Keratinocyte (primary cell): ENCODE measurements around the gene NAB1. TPM values are rescaled to one million over a fixed set of nuclear protein-coding genes. Genes with fewer than 3 reads are reported as not detected.

Experiments
- DNase-seq: peaks from one replicate; pipeline ENCODE4 v3.0.0-alpha.2; 2011; ENCODE audit warnings: low read depth, missing footprints, low spot score
- FAIRE-seq: peaks from 2 replicates; lab custom pipeline; 2011; peaks lifted over from hg19 to GRCh38; lab: Jason Lieb, UNC
- H2AFZ ChIP-seq: 2 replicates; pipeline ENCODE4 v1.6.0; 2012; ENCODE audit warnings: low read length, control low read depth, inconsistent platforms; ENCODE audit not compliant: control insufficient read depth
- H3K27ac ChIP-seq: 2 replicates; pipeline ENCODE4 v1.5.1; 2011; ENCODE audit warnings: low read length; ENCODE audit not compliant: control insufficient read depth, insufficient read depth
- H3K27me3 ChIP-seq: 3 replicates; pipeline ENCODE4 v1.6.0; 2011; ENCODE audit warnings: low read length; ENCODE audit not compliant: control insufficient read depth, insufficient read depth; ENCODE audit errors: extremely low read depth
- H3K36me3 ChIP-seq, 2 experiments: 2 replicates in 1 of 2; 3 replicates in 1 of 2; pipeline ENCODE4 v1.5.1; 2011; ENCODE audit warnings: low read length in 2 of 2, mild to moderate bottlenecking in 1 of 2; ENCODE audit not compliant: control insufficient read depth in 2 of 2, insufficient read depth in 2 of 2; ENCODE audit errors: extremely low read depth in 1 of 2
- H3K4me1 ChIP-seq: 3 replicates; pipeline ENCODE4 v1.5.1; 2011; ENCODE audit warnings: low read length; ENCODE audit not compliant: control insufficient read depth, insufficient read depth; ENCODE audit errors: extremely low read depth
- H3K4me2 ChIP-seq: 3 replicates; pipeline ENCODE4 v1.6.0; 2011; ENCODE audit warnings: low read depth, low read length; ENCODE audit not compliant: control insufficient read depth, insufficient read depth; ENCODE audit errors: extremely low read depth
- H3K4me3 ChIP-seq, 3 experiments: fragments of 200-600 bp in 1 of 3; sonication (generic) in 1 of 3; 2 replicates in 2 of 3; 3 replicates in 1 of 3; pipeline ENCODE4 v1.5.1; 2011 to 2016; ENCODE audit warnings: low read length in 3 of 3, mild to moderate bottlenecking in 3 of 3, control low read depth in 2 of 3, inconsistent platforms in 1 of 3, low read depth in 1 of 3, mixed read lengths in 1 of 3, mixed run types in 1 of 3, moderate library complexity in 1 of 3; ENCODE audit not compliant: control insufficient read depth in 2 of 3, insufficient read depth in 2 of 3; ENCODE audit errors: extremely low read depth in 1 of 3
- H3K79me2 ChIP-seq: 2 replicates; pipeline ENCODE4 v1.6.0; 2012; ENCODE audit warnings: low read length; ENCODE audit not compliant: control insufficient read depth, insufficient read depth
- H3K9ac ChIP-seq: 3 replicates; pipeline ENCODE4 v1.6.0; 2011; ENCODE audit warnings: low read length; ENCODE audit not compliant: control insufficient read depth, insufficient read depth; ENCODE audit errors: extremely low read depth
- H3K9me1 ChIP-seq: 3 replicates; pipeline ENCODE4 v1.6.0; 2011; ENCODE audit warnings: low read length; ENCODE audit not compliant: control insufficient read depth, insufficient read depth; ENCODE audit errors: extremely low read depth
- H3K9me3 ChIP-seq: 2 replicates; pipeline ENCODE4 v1.5.1; 2012; ENCODE audit warnings: low read depth, low read length; ENCODE audit not compliant: control insufficient read depth
- H4K20me1 ChIP-seq: 3 replicates; pipeline ENCODE4 v1.6.0; 2011; ENCODE audit warnings: low read length; ENCODE audit not compliant: control insufficient read depth, insufficient read depth; ENCODE audit errors: extremely low read depth
- EZH2 ChIP-seq: IDR thresholded peaks from one replicate; pipeline ENCODE4 v1.6.1; 2012; ENCODE audit warnings: inconsistent platforms, mild to moderate bottlenecking, low read length, moderate library complexity
- dilution Hi-C: fragments of 300-500 bp; cut with MboI; formaldehyde crosslinking; loops from one replicate; pipeline ENCODE4 v1.7.0; 2020; ENCODE audit warnings: low sequenced_read_pairs; ENCODE audit not compliant: extremely low pct_ligation_motif_present
- polyA plus RNA-seq, 5 experiments: library from polyadenylated mRNA; depleted of rRNA in 3 of 5; stranded (reverse) in 3 of 5; stranded (forward) in 1 of 5; unstranded in 1 of 5; fragments of >200 nt; gene quantifications; 1 replicate in 1 of 5; 2 replicates in 3 of 5; 3 replicates in 1 of 5; pipeline versions ENCODE4 v1.2.1 to v1.2.3, GENCODE V29; 2011 to 2012; ENCODE audit warnings: missing spikeins in 2 of 5, low read depth in 1 of 5, low replicate concordance in 1 of 5
- TF ChIP-seq, protein P1 (sequence below), 3 experiments: IDR thresholded peaks in 1 of 3; conservative IDR thresholded peaks in 1 of 3; optimal IDR thresholded peaks in 1 of 3; 2 replicates in 2 of 3; 3 replicates in 1 of 3; pipeline versions ENCODE3 to v1.5.1; 2011; ENCODE audit warnings: low read length in 3 of 3, mild to moderate bottlenecking in 3 of 3, moderate library complexity in 2 of 3, control low read depth in 1 of 3, inconsistent platforms in 1 of 3; ENCODE audit not compliant: insufficient read depth in 2 of 3; ENCODE audit errors: extremely low read depth in 1 of 3

Gene NAB1
- polyA plus RNA-seq, 1 donor (not counting 4 experiments of a cell fraction or from before 2014, with no cell fraction given) = 24.3 TPM

DNA sequence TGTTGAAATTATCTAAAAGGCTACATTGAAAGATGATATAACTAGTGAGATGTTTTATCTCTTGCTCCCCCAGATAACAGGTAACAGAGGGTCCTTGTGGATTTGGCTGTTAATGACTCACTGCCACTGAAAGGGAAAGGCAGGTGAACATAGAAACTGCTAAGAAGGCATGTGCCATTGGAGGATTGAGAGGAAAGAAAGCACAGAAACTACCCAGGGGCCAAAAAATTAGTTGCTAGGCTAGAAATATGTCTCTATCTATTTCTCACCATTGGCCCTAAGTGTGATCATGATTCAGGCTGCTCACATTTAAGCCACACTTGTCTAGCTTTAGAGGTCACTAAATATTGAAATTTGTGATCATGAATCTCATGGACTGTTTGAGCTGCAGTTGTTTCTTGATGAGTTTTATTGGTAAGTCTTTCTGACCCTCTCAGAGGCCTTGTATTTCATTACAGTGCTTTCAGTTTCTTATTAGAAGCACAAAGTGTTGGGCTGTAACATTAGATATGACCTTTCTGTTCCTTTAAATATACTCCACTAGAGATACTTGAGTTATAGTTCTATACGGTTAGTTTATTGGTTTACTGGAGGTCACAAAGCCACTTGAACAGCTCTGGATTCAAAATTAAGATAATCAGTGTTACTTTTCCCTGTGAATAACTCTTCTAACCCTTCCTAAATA, 26.2 kb downstream of the NAB1 start:
- H3K36me3 ChIP-seq = peaks cover 4% of the 10 kb centered on the region in 2 experiments
- no peak for FAIRE-seq

DNA sequence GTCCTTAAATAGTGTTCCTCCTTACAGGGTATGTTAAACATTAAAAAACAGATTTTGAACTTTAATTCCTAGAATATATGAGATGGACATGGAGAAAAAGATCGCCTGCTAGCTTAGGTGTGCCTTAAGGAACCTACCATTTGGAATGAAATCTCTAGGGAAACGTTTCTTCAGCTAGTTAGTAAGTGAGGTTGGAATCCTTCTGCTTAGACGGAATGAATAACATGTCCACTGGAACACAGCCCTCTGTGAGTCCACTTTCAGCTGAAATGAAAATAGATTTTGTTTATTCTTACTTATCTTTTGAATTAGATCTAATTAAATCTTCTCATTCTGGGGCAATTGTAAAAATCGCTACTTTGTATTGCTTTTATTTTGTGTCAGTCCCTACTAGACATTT, 28.4 kb downstream of the NAB1 start:
- H3K9me1 ChIP-seq = no peaks in the 10 kb centered on the region
- no peaks in the 10 kb centered on the region for H3K9me3 ChIP-seq
- H3K4me2 ChIP-seq = no peak overlapping the region
- DNase-seq (no peak), FAIRE-seq (no peak)
- H3K9ac ChIP-seq = no peak overlapping the region
- no peak for TF ChIP-seq EZH2
- TF ChIP-seq, protein P1, sequence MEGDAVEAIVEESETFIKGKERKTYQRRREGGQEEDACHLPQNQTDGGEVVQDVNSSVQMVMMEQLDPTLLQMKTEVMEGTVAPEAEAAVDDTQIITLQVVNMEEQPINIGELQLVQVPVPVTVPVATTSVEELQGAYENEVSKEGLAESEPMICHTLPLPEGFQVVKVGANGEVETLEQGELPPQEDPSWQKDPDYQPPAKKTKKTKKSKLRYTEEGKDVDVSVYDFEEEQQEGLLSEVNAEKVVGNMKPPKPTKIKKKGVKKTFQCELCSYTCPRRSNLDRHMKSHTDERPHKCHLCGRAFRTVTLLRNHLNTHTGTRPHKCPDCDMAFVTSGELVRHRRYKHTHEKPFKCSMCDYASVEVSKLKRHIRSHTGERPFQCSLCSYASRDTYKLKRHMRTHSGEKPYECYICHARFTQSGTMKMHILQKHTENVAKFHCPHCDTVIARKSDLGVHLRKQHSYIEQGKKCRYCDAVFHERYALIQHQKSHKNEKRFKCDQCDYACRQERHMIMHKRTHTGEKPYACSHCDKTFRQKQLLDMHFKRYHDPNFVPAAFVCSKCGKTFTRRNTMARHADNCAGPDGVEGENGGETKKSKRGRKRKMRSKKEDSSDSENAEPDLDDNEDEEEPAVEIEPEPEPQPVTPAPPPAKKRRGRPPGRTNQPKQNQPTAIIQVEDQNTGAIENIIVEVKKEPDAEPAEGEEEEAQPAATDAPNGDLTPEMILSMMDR (optimal IDR thresholded peaks at IDR 0.05 in 1 of 3, IDR thresholded peaks at IDR 0.05 in 1 of 3, conservative IDR thresholded peaks at IDR 0.05 in 1 of 3; ENCODE audit: extremely low read depth in 1 of 3, insufficient read depth in 2 of 3, low read length in 3 of 3) = no peak
- no peak overlapping the region for H2AFZ ChIP-seq
- no peaks in the 10 kb centered on the region for H4K20me1 ChIP-seq
- no peak overlapping the region for H3K4me3 ChIP-seq
- no peak overlapping the region for H3K27ac ChIP-seq
- dilution Hi-C loops = no loop called here
- H3K36me3 ChIP-seq = peaks cover 0 to 4% of the 10 kb centered on the region in 2 experiments
- no peaks in the 10 kb centered on the region for H3K79me2 ChIP-seq
- H3K4me1 ChIP-seq = peaks cover 12% of the 10 kb centered on the region
- H3K27me3 ChIP-seq = no peaks in the 10 kb centered on the region

More for the DNA sequence above, 26.2 kb downstream of the NAB1 start:
- Histone ChIP-seq H3K4me1 (peaks cover 5% of the 10 kb centered on the region), H3K4me2 (no peak overlapping the region), H3K27me3 (no peaks in the 10 kb centered on the region), H2AFZ (no peak overlapping the region), H3K79me2 (no peaks in the 10 kb centered on the region), H4K20me1 (no peaks in the 10 kb centered on the region), H3K9ac (no peak overlapping the region), H3K27ac (no peak overlapping the region), H3K9me3 (no peaks in the 10 kb centered on the region), H3K9me1 (no peaks in the 10 kb centered on the region), H3K4me3 (no peak overlapping the region)
- dilution Hi-C loops = no loop called here
- no peak for DNase-seq
- TF ChIP-seq EZH2 = no peak
- TF ChIP-seq, protein P1 (optimal IDR thresholded peaks at IDR 0.05 in 1 of 3, IDR thresholded peaks at IDR 0.05 in 1 of 3, conservative IDR thresholded peaks at IDR 0.05 in 1 of 3; ENCODE audit: extremely low read depth in 1 of 3, insufficient read depth in 2 of 3, low read length in 3 of 3) = no peak
